ENCODE data around the gene IFT122.
"Not testable (repeated sequence)": the region's sequence is repeated elsewhere in the genome, so short reads cannot be mapped to it uniquely, and the experiment has no call there.

Gene IFT122

GRCh38 chr3:129402616-129403015 lies 37.4 kb upstream of the IFT122 start:
- no peaks in the 10 kb centered on the region for H3K36me3 ChIP-seq (ENCODE audit: insufficient read depth, low read length)
- H3K27me3 ChIP-seq (ENCODE audit: control insufficient read depth in 1 of 2, insufficient read depth in 2 of 2, low read length in 2 of 2) = no peaks in the 10 kb centered on the region
- H3K9ac ChIP-seq (ENCODE audit: low read length) = no peak overlapping the region
- peaks cover 10% of the 10 kb centered on the region for H3K4me1 ChIP-seq (ENCODE audit: insufficient read depth, low read length)
- H3K9me3 ChIP-seq (ENCODE audit: low read length) = no peaks in the 10 kb centered on the region
- no peak overlapping the region for H3K4me3 ChIP-seq (ENCODE audit: low read depth in 1 of 2, low read length in 2 of 2)
- no peak overlapping the region for H3K27ac ChIP-seq (ENCODE audit: low read depth, low read length)

- Histone ChIP-seq H3K4me1 (ENCODE audit: insufficient read depth, low read length) (peaks cover 3% of the 10 kb centered on the region), H3K9me3 (ENCODE audit: low read length) (no peaks in the 10 kb centered on the region), H3K36me3 (ENCODE audit: insufficient read depth, low read length) (no peaks in the 10 kb centered on the region), H3K9ac (ENCODE audit: low read length) (no peak overlapping the region), H3K27ac (ENCODE audit: low read depth, low read length) (no peak overlapping the region), H3K27me3 (ENCODE audit: control insufficient read depth in 1 of 2, insufficient read depth in 2 of 2, low read length in 2 of 2) (no peaks in the 10 kb centered on the region), H3K4me3 (ENCODE audit: low read depth in 1 of 2, low read length in 2 of 2) (no peak overlapping the region)
These were observed 36.6 kb upstream of the IFT122 start for GRCh38 chr3:129403450-129403849.

- no peaks in the 10 kb centered on the region for H3K27me3 ChIP-seq (ENCODE audit: control insufficient read depth in 1 of 2, insufficient read depth in 2 of 2, low read length in 2 of 2)
- H3K4me3 ChIP-seq (ENCODE audit: low read depth in 1 of 2, low read length in 2 of 2) = no peak overlapping the region
- no peaks in the 10 kb centered on the region for H3K9me3 ChIP-seq (ENCODE audit: low read length)
- no peaks in the 10 kb centered on the region for H3K4me1 ChIP-seq (ENCODE audit: insufficient read depth, low read length)
- no peak overlapping the region for H3K9ac ChIP-seq (ENCODE audit: low read length)
- no peaks in the 10 kb centered on the region for H3K36me3 ChIP-seq (ENCODE audit: insufficient read depth, low read length)
- no peak overlapping the region for H3K27ac ChIP-seq (ENCODE audit: low read depth, low read length)
These were observed 35.9 kb upstream of the IFT122 start for GRCh38 chr3:129404130-129404529.

- no peaks in the 10 kb centered on the region for H3K27me3 ChIP-seq (ENCODE audit: control insufficient read depth in 1 of 2, insufficient read depth in 2 of 2, low read length in 2 of 2)
- no peak overlapping the region for H3K9ac ChIP-seq (ENCODE audit: low read length)
- no peak overlapping the region for H3K4me3 ChIP-seq (ENCODE audit: low read depth in 1 of 2, low read length in 2 of 2)
- H3K36me3 ChIP-seq (ENCODE audit: insufficient read depth, low read length) = no peaks in the 10 kb centered on the region
- H3K9me3 ChIP-seq (ENCODE audit: low read length) = no peaks in the 10 kb centered on the region
- no peaks in the 10 kb centered on the region for H3K4me1 ChIP-seq (ENCODE audit: insufficient read depth, low read length)
- no peak overlapping the region for H3K27ac ChIP-seq (ENCODE audit: low read depth, low read length)
These were observed 35.4 kb upstream of the IFT122 start for GRCh38 chr3:129404610-129405009.

GRCh38 chr3:129409541-129409940 lies 30.5 kb upstream of the IFT122 start:
- Histone ChIP-seq H3K27me3 (ENCODE audit: control insufficient read depth in 1 of 2, insufficient read depth in 2 of 2, low read length in 2 of 2) (no peaks in the 10 kb centered on the region), H3K4me1 (ENCODE audit: insufficient read depth, low read length) (no peaks in the 10 kb centered on the region), H3K9ac (ENCODE audit: low read length) (no peak overlapping the region), H3K9me3 (ENCODE audit: low read length) (no peaks in the 10 kb centered on the region), H3K27ac (ENCODE audit: low read depth, low read length) (no peak overlapping the region), H3K4me3 (ENCODE audit: low read depth in 1 of 2, low read length in 2 of 2) (no peak overlapping the region), H3K36me3 (ENCODE audit: insufficient read depth, low read length) (no peaks in the 10 kb centered on the region)

- Histone ChIP-seq H3K27me3 (ENCODE audit: control insufficient read depth in 1 of 2, insufficient read depth in 2 of 2, low read length in 2 of 2) (no peaks in the 10 kb centered on the region), H3K4me1 (ENCODE audit: insufficient read depth, low read length) (no peaks in the 10 kb centered on the region), H3K36me3 (ENCODE audit: insufficient read depth, low read length) (no peaks in the 10 kb centered on the region), H3K9ac (ENCODE audit: low read length) (no peak overlapping the region), H3K27ac (ENCODE audit: low read depth, low read length) (no peak overlapping the region), H3K4me3 (ENCODE audit: low read depth in 1 of 2, low read length in 2 of 2) (no peak overlapping the region), H3K9me3 (ENCODE audit: low read length) (no peaks in the 10 kb centered on the region)
These were observed 29.1 kb upstream of the IFT122 start for GRCh38 chr3:129410971-129411370.

GRCh38 chr3:129412542-129413198 lies 27.4 kb upstream of the IFT122 start:
- Histone ChIP-seq H3K27ac (ENCODE audit: low read depth, low read length) (no peak overlapping the region), H3K4me1 (ENCODE audit: insufficient read depth, low read length) (no peaks in the 10 kb centered on the region), H3K27me3 (ENCODE audit: control insufficient read depth in 1 of 2, insufficient read depth in 2 of 2, low read length in 2 of 2) (no peaks in the 10 kb centered on the region), H3K9ac (ENCODE audit: low read length) (no peak overlapping the region), H3K4me3 (ENCODE audit: low read depth in 1 of 2, low read length in 2 of 2) (no peak overlapping the region), H3K36me3 (ENCODE audit: insufficient read depth, low read length) (no peaks in the 10 kb centered on the region), H3K9me3 (ENCODE audit: low read length) (no peaks in the 10 kb centered on the region)

- not testable (repeated sequence) for H3K27me3 ChIP-seq (ENCODE audit: control insufficient read depth in 1 of 2, insufficient read depth in 2 of 2, low read length in 2 of 2); H3K9ac ChIP-seq (ENCODE audit: low read length); H3K9me3 ChIP-seq (ENCODE audit: low read length); H3K27ac ChIP-seq (ENCODE audit: low read depth, low read length); H3K4me1 ChIP-seq (ENCODE audit: insufficient read depth, low read length); H3K4me3 ChIP-seq (ENCODE audit: low read depth in 1 of 2, low read length in 2 of 2); H3K36me3 ChIP-seq (ENCODE audit: insufficient read depth, low read length)
These were observed 26.8 kb upstream of the IFT122 start for GRCh38 chr3:129413238-129413637.

- no peaks in the 10 kb centered on the region for H3K9me3 ChIP-seq (ENCODE audit: low read length)
These were observed 26.1 kb upstream of the IFT122 start for GRCh38 chr3:129413687-129414506.

GRCh38 chr3:129415378-129415777 lies 24.6 kb upstream of the IFT122 start:
- no peaks in the 10 kb centered on the region for H3K9me3 ChIP-seq (ENCODE audit: low read length)
- H3K9ac ChIP-seq (ENCODE audit: low read length) = no peak overlapping the region
- H3K27ac ChIP-seq (ENCODE audit: low read depth, low read length) = no peak overlapping the region
- no peaks in the 10 kb centered on the region for H3K36me3 ChIP-seq (ENCODE audit: insufficient read depth, low read length)
- H3K4me3 ChIP-seq (ENCODE audit: low read depth in 1 of 2, low read length in 2 of 2) = no peak overlapping the region
- H3K27me3 ChIP-seq (ENCODE audit: control insufficient read depth in 1 of 2, insufficient read depth in 2 of 2, low read length in 2 of 2) = no peaks in the 10 kb centered on the region
- no peaks in the 10 kb centered on the region for H3K4me1 ChIP-seq (ENCODE audit: insufficient read depth, low read length)

More at GRCh38 chr3:129413687-129414506, 26.1 kb upstream of the IFT122 start:
- H3K36me3 ChIP-seq (ENCODE audit: insufficient read depth, low read length) = no peaks in the 10 kb centered on the region
- H3K9ac ChIP-seq (ENCODE audit: low read length) = no peak overlapping the region
- H3K27ac ChIP-seq (ENCODE audit: low read depth, low read length) = no peak overlapping the region
- no peaks in the 10 kb centered on the region for H3K4me1 ChIP-seq (ENCODE audit: insufficient read depth, low read length)
- H3K27me3 ChIP-seq (ENCODE audit: control insufficient read depth in 1 of 2, insufficient read depth in 2 of 2, low read length in 2 of 2) = no peaks in the 10 kb centered on the region
- no peak overlapping the region for H3K4me3 ChIP-seq (ENCODE audit: low read depth in 1 of 2, low read length in 2 of 2)

- H3K36me3 ChIP-seq (ENCODE audit: insufficient read depth, low read length) = no peaks in the 10 kb centered on the region
- H3K4me1 ChIP-seq (ENCODE audit: insufficient read depth, low read length) = no peaks in the 10 kb centered on the region
- no peak overlapping the region for H3K27ac ChIP-seq (ENCODE audit: low read depth, low read length)
These were observed 24.2 kb upstream of the IFT122 start for GRCh38 chr3:129415830-129416229.

GRCh38 chr3:129416415-129416814 lies 23.6 kb upstream of the IFT122 start:
- H3K27ac ChIP-seq (ENCODE audit: low read depth, low read length) = no peak overlapping the region
- no peak overlapping the region for H3K4me3 ChIP-seq (ENCODE audit: low read depth in 1 of 2, low read length in 2 of 2)
- H3K9ac ChIP-seq (ENCODE audit: low read length) = no peak overlapping the region
- H3K9me3 ChIP-seq (ENCODE audit: low read length) = no peaks in the 10 kb centered on the region
- no peaks in the 10 kb centered on the region for H3K36me3 ChIP-seq (ENCODE audit: insufficient read depth, low read length)
- no peaks in the 10 kb centered on the region for H3K4me1 ChIP-seq (ENCODE audit: insufficient read depth, low read length)
- H3K27me3 ChIP-seq (ENCODE audit: control insufficient read depth in 1 of 2, insufficient read depth in 2 of 2, low read length in 2 of 2) = no peaks in the 10 kb centered on the region

More at GRCh38 chr3:129415830-129416229, 24.2 kb upstream of the IFT122 start:
- Histone ChIP-seq H3K27me3 (ENCODE audit: control insufficient read depth in 1 of 2, insufficient read depth in 2 of 2, low read length in 2 of 2) (no peaks in the 10 kb centered on the region), H3K9ac (ENCODE audit: low read length) (no peak overlapping the region), H3K9me3 (ENCODE audit: low read length) (no peaks in the 10 kb centered on the region), H3K4me3 (ENCODE audit: low read depth in 1 of 2, low read length in 2 of 2) (no peak overlapping the region)

Measured in muscle layer of colon (tissue), 2 donors.